K562 (cell line): ENCODE data around the gene PCP2. TPM values are rescaled to one million over a fixed set of nuclear protein-coding genes. Genes with fewer than 3 reads are reported as not detected.

Source experiments
- ARNT ChIP-seq, 2 experiments: fragments of 450-650 bp; IDR thresholded peaks; 2 replicates each; pipeline ENCODE4 v1.6.1; 2016; ENCODE audit warnings: mild to moderate bottlenecking in 1 of 2
- CBFA2T3 ChIP-seq: fragments of 450-650 bp; IDR thresholded peaks from 2 replicates; pipeline ENCODE4 v1.6.1; 2017
- COPS2 ChIP-seq: fragments of 450-650 bp; conservative IDR thresholded peaks from 2 replicates; pipeline ENCODE4 v1.6.1; 2016; ENCODE audit warnings: mild to moderate bottlenecking, moderate library complexity
- CREM ChIP-seq: IDR thresholded peaks from 2 replicates; pipeline ENCODE4 v1.6.1; 2014; ENCODE audit warnings: antibody characterized with exemption, low read depth
- ELF2 ChIP-seq: fragments of 250-450 bp; sonication (Bioruptor Pico); IDR thresholded peaks from 2 replicates; pipeline ENCODE4 v1.5.0; 2021; ENCODE audit warnings: mild to moderate bottlenecking
- ETS2 ChIP-seq: IDR thresholded peaks from 2 replicates; pipeline ENCODE4 v1.6.1; 2016; ENCODE audit warnings: borderline replicate concordance, missing genetic modification characterization, mild to moderate bottlenecking, moderate library complexity, missing compliant biosample characterization; ENCODE audit not compliant: poor library complexity, severe bottlenecking
- FOXK2 ChIP-seq, 2 experiments: fragments of 450-650 bp; IDR thresholded peaks in 1 of 2; conservative IDR thresholded peaks in 1 of 2; 2 replicates each; pipeline ENCODE4 v1.6.1; 2016; ENCODE audit warnings: low read depth in 2 of 2, mild to moderate bottlenecking in 1 of 2
- GABPA ChIP-seq: fragments of 200-800 bp; sonication (Bioruptor generic); conservative IDR thresholded peaks from 2 replicates; pipeline ENCODE4 v1.6.1; 2016; ENCODE audit warnings: low read depth, missing genetic modification characterization, missing compliant biosample characterization
- GABPB2 ChIP-seq: fragments of 250-450 bp; sonication (Bioruptor Pico); conservative IDR thresholded peaks from 2 replicates; pipeline ENCODE4 v1.5.1; 2021; ENCODE audit warnings: mild to moderate bottlenecking
- GATA2 ChIP-seq: sonication (generic); formaldehyde crosslinking; IDR thresholded peaks from 2 replicates; pipeline ENCODE4 v1.4.0; 2020; ENCODE audit warnings: mild to moderate bottlenecking, missing genetic modification reagents
- HDAC1 ChIP-seq, 2 experiments: fragments of 450-650 bp; IDR thresholded peaks; 2 replicates each; pipeline ENCODE4 v1.6.1; 2016 to 2017; ENCODE audit warnings: inconsistent platforms in 1 of 2, mild to moderate bottlenecking in 1 of 2, moderate library complexity in 1 of 2
- HMG20B ChIP-seq: fragments of 250-450 bp; sonication (Bioruptor Pico); IDR thresholded peaks from 2 replicates; pipeline ENCODE4 v1.5.0; 2021; ENCODE audit warnings: mild to moderate bottlenecking
- HNRNPH1 ChIP-seq: fragments of 200-400 bp; formaldehyde crosslinking; optimal IDR thresholded peaks from 2 replicates; pipeline ENCODE3; 2017; ENCODE audit warnings: low read depth, mild to moderate bottlenecking, low read length, moderate library complexity
- HNRNPLL ChIP-seq: fragments of 200-400 bp; formaldehyde crosslinking; IDR thresholded peaks from 2 replicates; pipeline ENCODE4 v1.6.1; 2017; ENCODE audit warnings: low read length, low read depth, mild to moderate bottlenecking; ENCODE audit not compliant: poor library complexity, severe bottlenecking
- JUN ChIP-seq, 2 experiments: sonication (generic) in 1 of 2; formaldehyde crosslinking in 1 of 2; IDR thresholded peaks; 2 replicates each; pipeline versions ENCODE4 v1.6.1 to v1.8.0; 2012 to 2022; ENCODE audit warnings: borderline replicate concordance in 2 of 2, mild to moderate bottlenecking in 2 of 2, improper control_type of control experiment in 1 of 2, low read depth in 1 of 2, low read length in 1 of 2, missing genetic modification reagents in 1 of 2
- KDM1A ChIP-seq, 2 experiments: fragments of 450-650 bp; IDR thresholded peaks; 2 replicates each; pipeline ENCODE4 v1.6.1; 2016; ENCODE audit warnings: mild to moderate bottlenecking in 2 of 2
- MYC ChIP-seq, 2 experiments: fragments of 250-450 bp in 1 of 2; sonication (Bioruptor Pico) in 1 of 2; IDR thresholded peaks; 2 replicates each; pipeline versions ENCODE4 v1.5.1 to v1.6.1; 2012 to 2021; ENCODE audit warnings: low read depth in 2 of 2, borderline replicate concordance in 1 of 2, improper control_type of control experiment in 1 of 2, low read length in 1 of 2, mild to moderate bottlenecking in 1 of 2, moderate library complexity in 1 of 2
- NR2C1 ChIP-seq, 2 experiments: fragments of 450-650 bp; IDR thresholded peaks; 2 replicates each; pipeline ENCODE4 v1.6.1; 2017; ENCODE audit warnings: mild to moderate bottlenecking in 2 of 2, antibody characterized with exemption in 1 of 2, inconsistent platforms in 1 of 2, missing compliant biosample characterization in 1 of 2, missing genetic modification characterization in 1 of 2
- RFX7 ChIP-seq: fragments of 250-450 bp; sonication (Bioruptor Pico); IDR thresholded peaks from 2 replicates; pipeline ENCODE4 v1.5.1; 2021; ENCODE audit warnings: mild to moderate bottlenecking
- SLC30A9 ChIP-seq: fragments of 250-450 bp; sonication (Bioruptor Pico); IDR thresholded peaks from 2 replicates; pipeline ENCODE4 v1.8.0; 2022; ENCODE audit warnings: mild to moderate bottlenecking, moderate library complexity
- TAF15 ChIP-seq: fragments of 200-400 bp; formaldehyde crosslinking; IDR thresholded peaks from 2 replicates; pipeline ENCODE4 v1.6.1; 2017; ENCODE audit warnings: mild to moderate bottlenecking, low read depth, low read length, moderate library complexity
- TCF3 ChIP-seq: sonication (generic); formaldehyde crosslinking; IDR thresholded peaks from 2 replicates; pipeline ENCODE4 v1.4.0; 2020; ENCODE audit warnings: mild to moderate bottlenecking, missing genetic modification reagents
- XRCC5 ChIP-seq: fragments of 200-400 bp; formaldehyde crosslinking; IDR thresholded peaks from 2 replicates; pipeline ENCODE4 v1.6.1; 2017; ENCODE audit warnings: low read depth, mild to moderate bottlenecking, low read length
- ZBTB17 ChIP-seq: fragments of 450-650 bp; formaldehyde crosslinking; IDR thresholded peaks from 2 replicates; pipeline ENCODE4 v1.4.0; 2020; ENCODE audit warnings: mild to moderate bottlenecking
- ZNF124 ChIP-seq: sonication (generic); formaldehyde crosslinking; IDR thresholded peaks from 2 replicates; pipeline ENCODE4 v1.8.1; 2022; ENCODE audit warnings: missing genetic modification reagents
- ZNF280B ChIP-seq: fragments of 250-450 bp; sonication (Bioruptor Pico); IDR thresholded peaks from 2 replicates; pipeline ENCODE4 v1.5.1; 2021; ENCODE audit warnings: mild to moderate bottlenecking
- ZZZ3 ChIP-seq: fragments of 450-650 bp; IDR thresholded peaks from 2 replicates; pipeline ENCODE4 v1.6.1; 2016; ENCODE audit warnings: antibody characterized with exemption, mild to moderate bottlenecking, moderate library complexity
- polyA plus RNA-seq, 8 experiments: library from polyadenylated mRNA; depleted of rRNA in 4 of 8; stranded (reverse) in 5 of 8; unstranded in 3 of 8; fragments of >200 nt; fragmentation: Nextera tagmentation in 2 of 8; fragmentation: Illumina TruSeq in 1 of 8; extraction: Ambion mirVana in 2 of 8; extraction: Trizol in 1 of 8; gene quantifications; 2 replicates each; pipeline versions ENCODE4 v1.2.1 to v1.2.3, GENCODE V29; 2011 to 2014; ENCODE audit warnings: inconsistent platforms in 1 of 8, missing spikeins in 1 of 8
- total RNA-seq, 7 experiments: library from RNA; depleted of rRNA in 6 of 7; stranded (reverse); fragments of >200 nt in 6 of 7; fragmentation: Illumina TruSeq in 2 of 7; extraction: Trizol in 2 of 7; gene quantifications; 2 replicates each; pipeline versions ENCODE4 v1.2.1 to v1.2.3, GENCODE V29; 2011 to 2021; ENCODE audit warnings: low replicate concordance in 1 of 7
- TF ChIP-seq, protein P1 (sequence below): sonication (generic); formaldehyde crosslinking; IDR thresholded peaks from 2 replicates; pipeline ENCODE4 v1.8.0; 2022; ENCODE audit warnings: mild to moderate bottlenecking, missing genetic modification reagents

PCP2 gene
- total and polyA plus RNA-seq, 9 of the 15 experiments (the other 6 are each of a cell fraction or from before 2014, with no cell fraction given) = 0.17 to 1.3 (median 0.49) TPM; not detected in 3

GRCh38 chr19:7629347-7630054 lies 4.0 kb downstream of the PCP2 start, which contains the start of the genes PET100 and XAB2 (continued):
- TF ChIP-seq, protein P1, sequence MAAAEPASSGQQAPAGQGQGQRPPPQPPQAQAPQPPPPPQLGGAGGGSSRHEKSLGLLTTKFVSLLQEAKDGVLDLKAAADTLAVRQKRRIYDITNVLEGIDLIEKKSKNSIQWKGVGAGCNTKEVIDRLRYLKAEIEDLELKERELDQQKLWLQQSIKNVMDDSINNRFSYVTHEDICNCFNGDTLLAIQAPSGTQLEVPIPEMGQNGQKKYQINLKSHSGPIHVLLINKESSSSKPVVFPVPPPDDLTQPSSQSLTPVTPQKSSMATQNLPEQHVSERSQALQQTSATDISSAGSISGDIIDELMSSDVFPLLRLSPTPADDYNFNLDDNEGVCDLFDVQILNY = no peak
- TF ChIP-seq GABPB2 (CRISPR knock-in tag) (no peak), ZBTB17 (CRISPR knock-in tag) (no peak), HNRNPLL (no peak), COPS2 (no peak), HDAC1 (IDR thresholded peaks at IDR 0.05) (peak in 1 of 2 experiments; percentile 94; a peak in 2 of 4 replicates), SLC30A9 (CRISPR knock-in tag) (no peak), ZNF280B (CRISPR knock-in tag) (no peak), GATA2 (CRISPR knock-in tag) (no peak), KDM1A (IDR thresholded peaks at IDR 0.05) (no peak), ELF2 (CRISPR knock-in tag) (peak; percentile 99), ETS2 (no peak), RFX7 (CRISPR knock-in tag) (no peak), ARNT (IDR thresholded peaks at IDR 0.05) (peak in 1 of 2 experiments; percentile 49; a peak in 1 of 4 replicates), HNRNPH1 (no peak), XRCC5 (0 out of 2 replicates have a peak, but pooled peaks have one; percentile 55), CREM (peak; percentile 99), JUN (IDR thresholded peaks at IDR 0.05; ENCODE audit: borderline replicate concordance, low read depth, low read length) (0 out of 2 replicates have a peak, but pooled peaks have one; percentile 67), JUN (CRISPR knock-in tag; IDR thresholded peaks at IDR 0.05; ENCODE audit: borderline replicate concordance) (no peak), TAF15 (no peak), MYC (IDR thresholded peaks at IDR 0.05; ENCODE audit: low read depth, low read length) (peak; percentile 70; the same call in 1 of the 2 replicates), MYC (CRISPR knock-in tag; IDR thresholded peaks at IDR 0.05; ENCODE audit: borderline replicate concordance, low read depth) (no peak), FOXK2 (conservative IDR thresholded peaks at IDR 0.05 in 1 of 2, IDR thresholded peaks at IDR 0.05 in 1 of 2; ENCODE audit: low read depth in 2 of 2) (peak; percentile 99 to 100), GABPA (tag) (peak; percentile 96), CBFA2T3 (no peak), ZNF124 (CRISPR knock-in tag) (no peak), HMG20B (CRISPR knock-in tag) (no peak), ZZZ3 (no peak), TCF3 (no peak), NR2C1 (IDR thresholded peaks at IDR 0.05) (peak; percentile 78), NR2C1 (tag; IDR thresholded peaks at IDR 0.05) (peak; percentile 84)
